DOHH2 (cell line): Measurements from ENCODE around the gene CFAP46.

Experiments used
- H3F3A ChIP-seq: fragments of 200-600 bp; sonication (generic), shearing (Covaris generic); 2 replicates; pipeline ENCODE4 v1.6.0; 2016; ENCODE audit warnings: antibody characterized with exemption, mild to moderate bottlenecking; ENCODE audit not compliant: control insufficient read depth, insufficient read depth
- H3K27ac ChIP-seq: fragments of 200-600 bp; sonication (generic); 2 replicates; pipeline ENCODE4 v1.5.1; 2014; ENCODE audit warnings: low read depth, mild to moderate bottlenecking, low read length, moderate library complexity
- H3K27me3 ChIP-seq: fragments of 200-600 bp; sonication (generic); 2 replicates; pipeline ENCODE4 v1.6.1; 2014; ENCODE audit warnings: mild to moderate bottlenecking, low read length, mixed read lengths; ENCODE audit not compliant: control insufficient read depth
- H3K36me3 ChIP-seq: fragments of 200-600 bp; sonication (generic); 2 replicates; pipeline ENCODE4 v1.6.1; 2014; ENCODE audit warnings: mild to moderate bottlenecking, low read length, moderate library complexity, mixed read lengths; ENCODE audit not compliant: control insufficient read depth
- H3K4me1 ChIP-seq: fragments of 200-600 bp; sonication (generic); 2 replicates; pipeline ENCODE4 v1.6.1; 2014; ENCODE audit warnings: mild to moderate bottlenecking, low read length, mixed read lengths; ENCODE audit not compliant: control insufficient read depth
- H3K4me2 ChIP-seq: fragments of 200-600 bp; sonication (generic); 2 replicates; pipeline ENCODE4 v1.6.0; 2014; ENCODE audit warnings: mild to moderate bottlenecking, low read length, moderate library complexity
- H3K4me3 ChIP-seq: fragments of 200-600 bp; sonication (generic); 2 replicates; pipeline ENCODE4 v1.5.1; 2014; ENCODE audit warnings: mild to moderate bottlenecking, low read length, mixed read lengths
- H3K79me2 ChIP-seq: fragments of 200-600 bp; sonication (generic); 2 replicates; pipeline ENCODE4 v1.6.1; 2014; ENCODE audit warnings: mild to moderate bottlenecking, low read length, mixed read lengths; ENCODE audit not compliant: control insufficient read depth
- H3K9me2 ChIP-seq: fragments of 200-600 bp; sonication (generic); replicated peaks from 2 replicates; pipeline ENCODE4 v1.6.1; 2014; ENCODE audit warnings: mild to moderate bottlenecking, low read length, mixed read lengths; ENCODE audit not compliant: control insufficient read depth
- H3K9me3 ChIP-seq: fragments of 200-600 bp; sonication (generic); 2 replicates; pipeline ENCODE4 v1.6.1; 2014; ENCODE audit warnings: antibody characterized with exemption, low read length, mixed read lengths; ENCODE audit not compliant: control insufficient read depth, insufficient read depth
- H4K20me1 ChIP-seq: fragments of 200-600 bp; sonication (generic); 2 replicates; pipeline ENCODE4 v1.6.0; 2014; ENCODE audit warnings: low read depth, mild to moderate bottlenecking, antibody characterized with exemption, low read length, moderate library complexity; ENCODE audit not compliant: control insufficient read depth, insufficient read depth
- EZH2phosphoT487 ChIP-seq: fragments of 200-600 bp; sonication (generic); IDR thresholded peaks from 2 replicates; pipeline ENCODE4 v1.6.1; 2017; ENCODE audit warnings: borderline replicate concordance, mild to moderate bottlenecking, antibody characterized with exemption, low read length, moderate library complexity, mixed read lengths
- TF ChIP-seq, protein P1 (sequence below): fragments of 200-600 bp; sonication (generic); IDR thresholded peaks from one replicate; pipeline ENCODE4 v1.5.1; 2014; ENCODE audit warnings: antibody characterized with exemption, mild to moderate bottlenecking, low read depth, low read length; ENCODE audit not compliant: poor library complexity, severe bottlenecking

CFAP46 gene

DNA sequence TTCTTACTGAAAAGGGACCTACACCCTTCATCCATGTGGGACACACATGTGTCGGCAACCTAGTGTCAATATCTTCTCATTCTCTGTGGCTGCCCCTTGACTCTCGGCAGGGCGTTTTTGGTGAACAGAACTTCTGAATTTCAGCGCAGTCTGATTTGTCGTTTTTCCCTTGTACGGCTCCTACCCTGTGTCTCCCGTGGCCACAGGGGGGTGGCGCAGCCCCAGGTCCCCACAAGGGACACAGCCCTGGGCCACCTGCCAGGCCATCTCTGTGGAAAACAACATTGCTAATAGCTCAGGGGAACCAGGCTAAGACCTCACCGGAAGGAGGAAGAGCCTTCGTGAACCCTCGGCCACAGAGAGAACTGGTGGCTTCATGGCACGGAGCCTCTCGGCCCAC is 103.3 kb downstream of the CFAP46 start:
- Histone ChIP-seq H3K27me3 (no peaks in the 10 kb centered on the region), H3K4me2 (no peak overlapping the region), H3K36me3 (no peaks in the 10 kb centered on the region), H3K4me3 (no peak overlapping the region), H3F3A (no peaks in the 10 kb centered on the region), H3K9me3 (peaks cover 51% of the 10 kb centered on the region; the same call in 1 of the 2 replicates), H3K27ac (no peak overlapping the region), H3K79me2 (no peaks in the 10 kb centered on the region), H3K9me2 (no peaks in the 10 kb centered on the region), H4K20me1 (no peaks in the 10 kb centered on the region), H3K4me1 (no peaks in the 10 kb centered on the region)
- no peak for TF ChIP-seq EZH2phosphoT487
- TF ChIP-seq, protein P1, sequence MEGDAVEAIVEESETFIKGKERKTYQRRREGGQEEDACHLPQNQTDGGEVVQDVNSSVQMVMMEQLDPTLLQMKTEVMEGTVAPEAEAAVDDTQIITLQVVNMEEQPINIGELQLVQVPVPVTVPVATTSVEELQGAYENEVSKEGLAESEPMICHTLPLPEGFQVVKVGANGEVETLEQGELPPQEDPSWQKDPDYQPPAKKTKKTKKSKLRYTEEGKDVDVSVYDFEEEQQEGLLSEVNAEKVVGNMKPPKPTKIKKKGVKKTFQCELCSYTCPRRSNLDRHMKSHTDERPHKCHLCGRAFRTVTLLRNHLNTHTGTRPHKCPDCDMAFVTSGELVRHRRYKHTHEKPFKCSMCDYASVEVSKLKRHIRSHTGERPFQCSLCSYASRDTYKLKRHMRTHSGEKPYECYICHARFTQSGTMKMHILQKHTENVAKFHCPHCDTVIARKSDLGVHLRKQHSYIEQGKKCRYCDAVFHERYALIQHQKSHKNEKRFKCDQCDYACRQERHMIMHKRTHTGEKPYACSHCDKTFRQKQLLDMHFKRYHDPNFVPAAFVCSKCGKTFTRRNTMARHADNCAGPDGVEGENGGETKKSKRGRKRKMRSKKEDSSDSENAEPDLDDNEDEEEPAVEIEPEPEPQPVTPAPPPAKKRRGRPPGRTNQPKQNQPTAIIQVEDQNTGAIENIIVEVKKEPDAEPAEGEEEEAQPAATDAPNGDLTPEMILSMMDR = no peak

DNA sequence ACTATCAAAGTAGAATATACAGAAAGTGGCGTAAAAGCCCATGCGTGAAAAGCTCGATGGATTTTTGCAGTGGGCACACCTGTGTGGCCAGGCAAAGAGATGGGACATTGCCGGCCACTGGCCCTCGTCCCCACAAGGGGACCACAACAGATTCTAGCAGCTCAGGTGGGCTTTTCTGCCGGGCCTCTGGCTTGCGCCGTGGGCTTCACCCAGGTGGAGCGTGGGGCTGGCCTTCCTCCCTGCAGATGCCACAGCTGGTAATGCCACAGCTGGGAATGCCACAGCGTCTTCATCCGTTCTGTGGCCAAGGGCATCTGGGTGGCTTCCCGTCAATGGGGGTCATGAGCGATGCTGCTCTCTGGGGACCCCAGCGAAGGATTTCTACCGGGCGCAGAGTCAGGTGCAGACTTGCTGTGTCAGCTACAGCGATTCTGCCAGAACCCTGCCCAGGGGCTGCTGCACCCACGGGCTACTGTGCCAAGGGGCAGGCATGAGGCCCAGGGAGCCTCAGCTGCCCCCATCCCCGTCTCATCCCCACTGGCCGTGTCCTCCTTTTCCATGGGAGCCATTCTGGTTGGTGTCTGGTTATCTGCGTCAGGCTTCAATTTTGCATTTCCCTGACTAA is 103.9 kb downstream of the CFAP46 start:
- Histone ChIP-seq H3K4me1 (no peaks in the 10 kb centered on the region), H3K4me2 (no peak overlapping the region), H3K79me2 (no peaks in the 10 kb centered on the region), H3K27me3 (no peaks in the 10 kb centered on the region), H3K9me2 (no peaks in the 10 kb centered on the region), H3K9me3 (peaks cover 50% of the 10 kb centered on the region; the same call in 1 of the 2 replicates), H3F3A (no peaks in the 10 kb centered on the region), H3K36me3 (no peaks in the 10 kb centered on the region), H3K27ac (no peak overlapping the region), H3K4me3 (no peak overlapping the region), H4K20me1 (no peaks in the 10 kb centered on the region)
- TF ChIP-seq, protein P1 = no peak
- TF ChIP-seq EZH2phosphoT487 = no peak

DNA sequence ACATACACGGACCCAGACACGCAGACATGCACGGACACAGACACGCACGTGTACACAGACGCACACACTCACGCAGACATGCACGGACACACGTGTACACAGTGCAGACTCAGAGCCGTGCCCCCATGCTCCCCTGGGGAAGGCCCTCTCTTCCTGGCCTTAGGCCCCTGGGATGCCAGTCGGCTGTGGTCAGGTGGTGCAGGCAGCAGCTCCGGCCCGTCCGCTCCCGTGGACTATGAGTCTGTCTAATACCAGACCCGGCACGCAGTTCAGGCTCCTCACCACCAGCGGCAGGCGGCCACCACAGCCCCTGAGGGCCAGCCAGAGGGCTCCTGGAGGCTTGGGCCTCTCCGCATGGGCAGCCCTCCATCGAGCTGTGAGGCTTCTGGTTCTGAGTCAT is 104.5 kb downstream of the CFAP46 start:
- H3K4me2 ChIP-seq = no peak overlapping the region
- H3K27ac ChIP-seq = no peak overlapping the region
- no peaks in the 10 kb centered on the region for H3F3A ChIP-seq
- H3K79me2 ChIP-seq = no peaks in the 10 kb centered on the region
- H3K9me2 ChIP-seq = no peaks in the 10 kb centered on the region
- no peaks in the 10 kb centered on the region for H3K27me3 ChIP-seq
- peaks cover 47% of the 10 kb centered on the region; the same call in 1 of the 2 replicates for H3K9me3 ChIP-seq
- H3K4me1 ChIP-seq = no peaks in the 10 kb centered on the region
- no peaks in the 10 kb centered on the region for H3K36me3 ChIP-seq
- TF ChIP-seq, protein P1 = no peak
- TF ChIP-seq EZH2phosphoT487 = no peak
- no peaks in the 10 kb centered on the region for H4K20me1 ChIP-seq
- no peak overlapping the region for H3K4me3 ChIP-seq
